IMR-90 (cell line): ENCODE data around the gene FOXK2.

Experiments used
- CEBPB ChIP-seq: IDR thresholded peaks from 2 replicates; pipeline ENCODE4 v1.6.1; 2012; ENCODE audit warnings: low read depth, low read length, improper control_type of control experiment
- CHD1 ChIP-seq: IDR thresholded peaks from 2 replicates; pipeline ENCODE4 v1.6.1; 2012; ENCODE audit warnings: low read depth, low read length, improper control_type of control experiment
- CTCF ChIP-seq: conservative IDR thresholded peaks from 2 replicates; pipeline ENCODE4 v1.5.1; 2012; ENCODE audit warnings: mild to moderate bottlenecking, low read depth, low read length, improper control_type of control experiment
- ELK1 ChIP-seq: fragments of 150-350 bp; IDR thresholded peaks from 2 replicates; pipeline ENCODE4 v1.6.1; 2016; ENCODE audit warnings: low read depth, mild to moderate bottlenecking, low read length, moderate library complexity, borderline replicate concordance
- FOS ChIP-seq: fragments of 150-350 bp; IDR thresholded peaks from 2 replicates; pipeline ENCODE4 v1.6.1; 2016; ENCODE audit warnings: low read depth, low read length
- MAFK ChIP-seq: IDR thresholded peaks from 2 replicates; pipeline ENCODE4 v1.6.1; 2012; ENCODE audit warnings: low read depth, low read length, improper control_type of control experiment
- MAZ ChIP-seq: IDR thresholded peaks from 2 replicates; pipeline ENCODE4 v1.6.1; 2012; ENCODE audit warnings: low read depth, mild to moderate bottlenecking, low read length, improper control_type of control experiment, moderate library complexity, borderline replicate concordance
- MXI1 ChIP-seq: IDR thresholded peaks from 2 replicates; pipeline ENCODE4 v1.6.1; 2012; ENCODE audit warnings: low read depth, mild to moderate bottlenecking, low read length, moderate library complexity, borderline replicate concordance
- POLR2A ChIP-seq: IDR thresholded peaks from 2 replicates; pipeline ENCODE4 v1.6.1; 2012; ENCODE audit warnings: mild to moderate bottlenecking, low read depth, low read length
- RAD21 ChIP-seq: IDR thresholded peaks from 2 replicates; pipeline ENCODE4 v1.6.1; 2012; ENCODE audit warnings: low read length, improper control_type of control experiment
- RCOR1 ChIP-seq: IDR thresholded peaks from 2 replicates; pipeline ENCODE4 v1.6.1; 2012; ENCODE audit warnings: mild to moderate bottlenecking, low read length, improper control_type of control experiment; ENCODE audit not compliant: insufficient replicate concordance
- RFX5 ChIP-seq: IDR thresholded peaks from 2 replicates; pipeline ENCODE4 v1.8.0; 2012; ENCODE audit warnings: low read depth, mild to moderate bottlenecking, low read length, moderate library complexity
- SMC3 ChIP-seq: fragments of 150-350 bp; IDR thresholded peaks from 2 replicates; pipeline ENCODE4 v1.6.1; 2016; ENCODE audit warnings: low read depth, mild to moderate bottlenecking, antibody characterized with exemption, low read length, moderate library complexity
- USF2 ChIP-seq: fragments of 150-350 bp; IDR thresholded peaks from 2 replicates; pipeline ENCODE4 v1.6.1; 2017; ENCODE audit warnings: mild to moderate bottlenecking, antibody characterized with exemption, low read length, low read depth

GRCh38 chr17:82497483-82498405, 21.8 kb upstream of the FOXK2 start:
- TF ChIP-seq POLR2A, result no peak
- TF ChIP-seq CTCF, result no peak
- no peak for TF ChIP-seq RCOR1
- no peak for TF ChIP-seq FOS
- TF ChIP-seq MXI1, result no peak
- TF ChIP-seq SMC3, result no peak
- no peak for TF ChIP-seq CEBPB
- TF ChIP-seq MAFK, result no peak
- TF ChIP-seq RFX5, result no peak
- TF ChIP-seq USF2, result no peak; the same call in 1 of the 2 replicates
- TF ChIP-seq MAZ, result no peak
- TF ChIP-seq RAD21, result no peak
- no peak for TF ChIP-seq ELK1
- no peak for TF ChIP-seq CHD1
